Measurements from ENCODE around the gene ENPEP.

- TF ChIP-seq CTCF (IDR thresholded peaks at IDR 0.05) = no peak
- TF ChIP-seq EP300 (IDR thresholded peaks at IDR 0.05) = no peak
These were observed 4.9 kb downstream of the ENPEP start for GRCh38 chr4:110480746-110481271.

All from upper lobe of left lung (tissue), 4 donors.